NCI-H2227 (cell line): ENCODE data around the gene CD7.
"Not testable (repeated sequence)": the region's sequence is repeated elsewhere in the genome, so short reads cannot be mapped to it uniquely, and the experiment has no call there.

Experiments
- DNase-seq: peaks from one replicate; lab custom pipeline; 2025; ENCODE audit not compliant: unreplicated experiment; lab: John Stamatoyannopoulos, UW

CD7 gene

DNA sequence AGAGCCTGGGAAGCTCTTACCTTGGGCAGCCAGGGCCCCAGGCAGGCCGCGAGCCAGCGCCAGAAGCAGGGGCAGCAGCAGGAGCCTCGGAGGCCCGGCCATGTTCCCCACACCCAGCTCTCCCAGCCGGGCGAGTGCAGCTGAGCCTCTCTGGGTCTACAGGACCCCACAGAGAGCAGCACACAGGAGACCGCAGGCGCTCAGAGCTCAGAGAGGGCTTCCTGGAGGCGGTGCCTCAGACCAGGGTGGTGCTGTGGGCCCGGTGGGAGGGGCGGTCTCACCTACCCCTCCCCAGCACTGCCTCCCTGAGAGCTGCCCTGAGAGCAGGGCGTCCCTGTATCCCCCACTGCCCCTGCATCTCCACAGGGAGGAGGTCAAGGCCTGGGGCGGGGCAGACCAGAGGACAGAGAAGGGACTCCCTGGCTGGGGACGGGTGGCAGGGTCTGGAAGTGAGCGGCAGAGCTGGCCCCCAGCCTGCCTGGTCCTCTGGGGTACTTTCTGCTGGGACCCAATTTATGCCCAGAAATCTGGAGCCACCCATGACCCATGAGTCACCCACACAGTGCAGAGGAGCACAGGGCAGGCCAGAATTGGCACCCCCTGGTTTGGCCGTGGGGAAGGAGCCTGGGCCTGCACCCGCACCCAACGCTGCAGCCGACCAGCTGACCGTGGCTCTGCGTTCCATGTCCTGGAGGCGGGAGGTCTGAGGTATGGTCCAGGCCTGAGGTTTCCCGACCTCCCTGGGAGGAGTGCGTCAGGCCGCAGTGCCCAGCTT lies at the start of gene CD7:
CD7 (minus strand) TSS at position 215 of the 775 bp plus-strand sequence; CDS start at position 102, 113 bp downstream.
- DNase-seq = no peak

GRCh38 chr17:82366749-82367148 lies 49.3 kb upstream of the CD7 start:
- peak; percentile 77 for DNase-seq

- DNase-seq = no peak
Observed at GRCh38 chr17:82365606-82366295, 48.3 kb upstream of the CD7 start.

DNA sequence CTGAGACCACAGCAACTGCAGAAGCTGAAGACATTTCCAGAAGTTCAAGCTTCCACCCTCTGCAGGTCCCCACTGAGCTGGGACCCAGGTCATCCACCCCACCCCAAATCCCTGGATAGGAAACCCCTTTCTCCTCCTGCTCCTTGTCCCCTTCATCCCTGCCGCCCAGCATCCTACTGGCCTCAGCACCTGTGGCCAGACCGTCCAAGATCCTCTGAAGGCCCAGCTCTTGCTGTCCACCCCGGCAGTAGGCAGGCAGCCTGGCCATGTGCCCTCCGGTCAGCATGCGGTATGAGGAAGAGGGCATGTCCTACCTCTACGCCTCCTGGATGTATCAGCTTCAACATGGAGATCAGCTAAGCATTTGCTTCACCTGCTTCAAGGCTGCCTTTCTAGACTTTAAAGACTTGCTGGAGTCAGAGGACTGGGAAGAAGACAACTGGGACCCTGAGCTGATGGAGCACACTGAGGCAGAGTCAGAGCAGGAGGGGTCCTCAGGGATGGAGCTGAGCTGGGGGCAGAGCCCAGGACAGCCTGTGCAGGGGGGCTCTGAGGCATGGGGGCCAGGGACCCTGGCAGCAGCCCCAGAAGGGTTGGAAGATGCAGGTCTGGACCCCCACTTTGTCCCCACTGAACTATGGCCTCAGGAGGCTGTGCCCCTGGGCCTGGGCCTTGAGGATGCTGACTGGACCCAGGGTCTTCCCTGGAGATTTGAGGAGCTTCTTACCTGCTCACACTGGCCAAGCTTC lies 44.7 kb upstream of the CD7 start:
- no peak for DNase-seq

GRCh38 chr17:82359451-82360074 lies 42.2 kb upstream of the CD7 start:
- DNase-seq = not testable (repeated sequence)

GRCh38 chr17:82358465-82359350 lies 41.3 kb upstream of the CD7 start, which contains the start of gene TEX19:
Gene TEX19 (plus strand): TSS chr17:82359247. CDS start chr17:82362151, 2,904 bp downstream.
- peak; percentile 75 for DNase-seq

DNA sequence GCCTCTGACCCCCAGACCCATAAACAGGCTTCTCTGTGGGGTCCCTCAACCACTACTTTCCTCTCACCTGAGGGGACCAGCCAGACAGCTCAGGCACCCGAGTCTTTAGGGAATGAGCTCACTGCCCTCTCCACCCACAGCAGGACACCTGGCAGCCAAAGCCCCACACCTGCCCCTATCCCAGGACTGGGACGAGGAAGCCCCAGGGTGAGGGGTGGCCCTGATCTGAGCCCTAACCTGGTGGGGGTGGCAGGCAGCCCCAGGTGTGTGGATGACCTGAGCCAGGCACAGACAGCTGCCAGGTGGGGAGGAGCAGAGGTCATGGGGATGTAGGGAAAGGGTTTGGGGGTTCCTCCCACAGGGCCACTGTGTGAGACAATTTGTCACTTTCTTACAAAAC lies 40.0 kb upstream of the CD7 start:
- DNase-seq = no peak

DNA sequence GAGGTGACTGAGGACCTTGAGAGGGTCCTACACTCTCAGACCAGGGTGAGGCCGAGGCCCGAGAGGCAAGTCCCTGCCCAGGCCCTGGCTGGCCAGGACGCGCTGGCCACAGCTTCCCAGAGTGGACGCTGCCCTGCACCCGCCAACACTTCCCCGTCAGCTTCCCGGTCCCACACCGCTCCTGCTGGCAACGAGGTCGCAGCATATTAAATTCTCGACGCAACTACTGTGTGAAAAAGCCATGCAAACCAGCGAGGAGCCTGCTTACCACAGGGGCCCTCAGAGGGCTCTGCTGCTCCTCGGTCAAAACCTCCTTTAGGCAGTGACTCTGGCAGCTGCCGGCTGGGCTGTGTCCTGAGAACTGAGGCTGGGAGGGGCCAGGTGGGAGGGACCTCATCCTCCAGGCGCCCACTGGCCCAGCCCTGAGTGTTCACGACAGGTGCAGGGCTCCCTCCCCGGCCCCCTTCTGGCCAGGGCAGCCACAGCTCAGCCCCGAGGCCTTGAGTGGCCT lies 39.5 kb upstream of the CD7 start:
- DNase-seq = peak; percentile 33

GRCh38 chr17:82355770-82356427 lies 38.5 kb upstream of the CD7 start:
- DNase-seq = no peak

DNA sequence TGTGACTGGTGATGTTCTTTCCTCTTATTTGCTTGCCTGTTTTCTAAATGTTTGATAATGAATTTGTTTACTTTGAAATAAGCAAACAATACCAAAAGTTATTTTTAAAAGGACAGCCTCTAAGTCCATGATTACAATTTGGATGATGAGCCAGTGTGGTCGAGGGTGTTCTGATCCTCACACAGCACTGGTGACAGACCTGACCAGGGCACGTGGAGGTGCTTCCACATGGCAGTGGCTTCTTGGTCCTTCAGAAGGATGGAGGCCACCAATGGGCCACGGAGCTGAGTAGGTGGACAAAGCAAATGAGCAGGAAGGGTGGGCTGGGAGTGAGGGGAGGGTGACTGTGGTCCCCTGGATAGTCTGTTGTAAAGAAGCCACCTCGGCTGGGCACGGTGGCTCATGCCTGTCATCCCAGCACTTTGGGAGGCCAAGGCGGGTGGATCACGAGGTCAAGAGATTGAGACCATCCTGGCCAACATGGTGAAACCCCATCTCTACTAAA lies 37.4 kb upstream of the CD7 start:
- DNase-seq = no peak

DNA sequence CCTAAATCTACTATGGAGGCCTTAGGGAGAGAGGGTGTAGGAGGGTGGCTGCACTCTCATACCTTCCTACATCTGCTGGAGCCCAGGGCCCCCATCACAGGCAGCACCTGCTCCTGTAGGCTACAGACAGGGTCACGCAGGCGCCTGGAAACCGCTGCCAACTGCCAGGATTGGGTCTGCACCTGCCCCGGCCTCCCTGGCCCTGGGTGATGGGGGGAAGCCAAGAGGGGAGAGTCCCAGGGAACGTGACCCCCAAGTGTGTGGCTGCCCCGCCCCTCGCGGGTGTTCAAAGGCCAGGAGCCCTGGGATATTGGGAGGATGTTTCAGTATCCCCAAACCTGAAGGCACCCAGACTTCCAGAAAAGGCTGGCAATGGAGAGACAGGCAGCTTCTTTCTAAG lies 36.1 kb upstream of the CD7 start:
- DNase-seq = no peak

DNA sequence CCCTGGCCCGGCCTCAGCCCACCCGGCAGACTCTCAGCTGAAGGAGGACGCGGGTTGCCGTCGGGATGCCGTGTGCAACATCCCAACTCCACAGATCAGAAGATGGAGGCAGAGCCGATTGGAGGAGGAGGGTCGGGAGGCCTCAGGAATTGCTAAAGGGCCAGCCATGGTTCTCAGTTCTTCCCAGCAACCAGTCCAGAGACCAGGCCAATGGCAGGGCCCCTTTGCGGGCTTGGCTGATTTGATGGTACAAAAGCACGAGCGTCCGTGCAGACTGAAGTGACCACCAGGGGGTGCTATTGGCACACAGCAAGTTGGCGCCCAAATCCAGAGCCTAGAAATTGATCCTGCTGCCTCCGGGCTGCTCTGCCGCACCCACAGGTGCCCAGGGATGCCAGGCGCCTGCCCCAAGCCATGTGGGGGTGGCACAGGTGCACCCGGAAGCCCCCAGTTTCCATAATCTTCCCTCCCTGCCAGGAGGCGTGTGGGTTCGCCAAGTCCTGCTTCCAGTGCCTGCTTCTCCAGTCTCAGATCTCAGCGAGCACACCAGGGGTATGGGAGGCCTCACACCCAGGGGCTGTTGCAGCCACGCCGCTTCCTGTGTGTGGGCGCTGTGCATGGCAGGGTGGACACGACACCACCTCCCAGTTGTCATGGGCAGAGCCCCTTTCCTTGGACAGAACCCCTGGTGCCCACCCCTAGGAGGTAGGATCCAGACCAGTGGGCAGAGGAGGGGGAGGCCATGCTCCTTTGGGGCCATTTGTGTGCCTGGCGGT lies 34.5 kb upstream of the CD7 start:
- DNase-seq = peak; percentile 94

GRCh38 chr17:82351254-82351712 lies 33.9 kb upstream of the CD7 start:
- no peak for DNase-seq

DNA sequence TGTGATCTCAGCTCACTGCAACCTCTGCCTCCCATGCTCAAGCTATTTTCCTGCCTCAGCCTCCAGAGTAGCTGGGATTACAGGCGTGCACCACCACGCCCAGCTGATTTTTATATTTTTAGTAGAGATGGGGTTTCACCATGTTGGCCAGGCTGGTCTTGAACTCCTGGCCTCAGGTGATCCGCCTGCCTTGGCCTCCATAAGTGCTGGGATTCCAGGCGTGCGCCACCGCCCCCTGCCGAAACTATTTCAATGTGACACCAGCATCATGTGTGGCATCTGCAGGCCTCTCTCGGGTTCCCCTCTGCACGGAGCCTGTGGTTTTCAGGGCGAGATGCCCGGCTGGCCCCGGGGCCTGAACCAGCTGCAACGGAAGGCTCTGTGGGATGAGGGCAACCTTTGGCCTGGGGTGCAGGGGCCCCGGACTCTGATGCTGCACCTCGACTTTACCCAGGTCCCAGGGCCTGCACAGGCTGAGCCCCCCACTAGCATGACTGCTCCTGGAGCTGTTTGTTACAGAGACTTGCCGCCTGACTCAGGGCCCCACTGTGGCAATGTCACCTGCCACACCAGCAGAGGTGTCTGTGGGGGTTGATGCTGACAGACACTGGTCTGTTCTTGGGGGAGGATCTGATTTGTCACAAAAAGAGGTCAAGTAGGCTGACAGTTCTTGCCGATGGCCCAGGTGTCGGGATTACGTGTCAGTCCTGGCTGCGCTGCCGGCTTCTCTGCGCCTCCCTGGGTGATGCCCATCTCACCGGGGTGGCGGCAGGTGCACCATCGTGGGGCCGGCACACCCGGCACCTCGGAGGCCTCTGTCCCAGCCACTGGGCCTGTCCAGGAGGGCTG lies 33.0 kb upstream of the CD7 start:
- no peak for DNase-seq

GRCh38 chr17:82349287-82349701 lies 31.9 kb upstream of the CD7 start:
- DNase-seq = no peak

DNA sequence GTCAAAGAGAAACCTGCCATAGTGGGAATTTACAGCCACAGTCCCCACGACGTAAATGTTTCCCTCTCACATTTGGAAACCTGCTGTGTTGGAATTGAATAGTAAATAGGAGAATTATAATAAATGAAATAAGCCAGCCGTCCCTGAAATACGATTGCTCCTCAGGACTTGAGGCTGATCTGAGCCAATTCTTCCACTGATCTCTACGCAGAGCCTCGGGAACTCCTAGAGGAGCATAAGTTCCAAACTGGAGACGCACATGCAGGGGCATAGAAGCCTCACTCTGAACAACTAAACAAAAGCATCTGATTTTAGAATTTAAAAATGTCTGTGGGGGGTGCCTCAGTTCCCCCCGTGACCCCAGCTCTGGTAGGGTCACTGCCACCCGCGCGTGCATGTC lies 31.5 kb upstream of the CD7 start:
- DNase-seq = no peak

DNA sequence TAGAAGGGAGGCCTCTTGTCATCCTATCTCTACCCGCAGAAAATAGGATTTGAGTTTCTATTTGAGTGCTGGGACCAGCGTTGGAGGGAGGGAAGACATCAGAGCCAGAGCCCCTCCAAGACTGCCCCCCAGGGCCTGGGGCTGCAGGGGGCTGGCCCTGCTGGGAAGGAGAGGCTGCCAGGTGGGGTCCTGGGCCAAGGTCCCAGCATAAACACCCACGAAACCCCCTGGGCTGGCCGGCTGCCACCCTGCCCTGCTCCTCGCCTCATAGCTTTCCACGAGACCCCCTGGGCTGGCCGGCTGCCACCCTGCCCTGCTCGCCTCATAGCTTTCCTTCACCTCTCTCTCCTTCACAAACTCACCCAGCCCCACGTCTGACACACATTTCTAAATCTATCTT lies 31.0 kb upstream of the CD7 start:
- DNase-seq = no peak
